HG02678 (cell line): ENCODE data around the gene OR2S2.

Source experiments
- ATAC-seq: cut with Tn5 transposase; IDR thresholded peaks from one replicate; pipeline ENCODE4 v1.9.1; 2021; ENCODE audit warnings: mild to moderate bottlenecking, moderate library complexity; ENCODE audit not compliant: unreplicated experiment

The OR2S2 gene

GRCh38 chr9:35965011-35965410 is 7.1 kb upstream of the OR2S2 start:
- no peak for ATAC-seq

GRCh38 chr9:35962126-35962906 is 4.4 kb upstream of the OR2S2 start:
- ATAC-seq, result no peak

- no peak for ATAC-seq
Measured at GRCh38 chr9:35960039-35960655, 2.2 kb upstream of the OR2S2 start.

- ATAC-seq, result no peak
Measured at GRCh38 chr9:35956651-35957050, 1.3 kb downstream of the OR2S2 start.

- peak; percentile 51 for ATAC-seq
Measured at GRCh38 chr9:35954942-35955546, 2.9 kb downstream of the OR2S2 start.

- no peak for ATAC-seq
Measured at GRCh38 chr9:35952526-35953191, 5.3 kb downstream of the OR2S2 start.

- ATAC-seq, result no peak
Measured at GRCh38 chr9:35951736-35952135, 6.2 kb downstream of the OR2S2 start.

GRCh38 chr9:35948901-35949318 is 9.0 kb downstream of the OR2S2 start:
- ATAC-seq, result no peak

- ATAC-seq, result no peak
Measured at GRCh38 chr9:35948451-35948850, 9.5 kb downstream of the OR2S2 start.

- ATAC-seq, result no peak
Measured at GRCh38 chr9:35945341-35946018, 12.5 kb downstream of the OR2S2 start.

GRCh38 chr9:35944841-35945240 is 13.1 kb downstream of the OR2S2 start:
- ATAC-seq, result no peak

- no peak for ATAC-seq
Measured at GRCh38 chr9:35944173-35944572, 13.8 kb downstream of the OR2S2 start.

GRCh38 chr9:35942286-35942685 is 15.7 kb downstream of the OR2S2 start:
- no peak for ATAC-seq

- no peak for ATAC-seq
Measured at GRCh38 chr9:35940458-35941407, 17.2 kb downstream of the OR2S2 start.

- no peak for ATAC-seq
Measured at GRCh38 chr9:35939679-35940250, 18.2 kb downstream of the OR2S2 start.

GRCh38 chr9:35938474-35939356 is 19.2 kb downstream of the OR2S2 start:
- ATAC-seq, result no peak

GRCh38 chr9:35937227-35937626 is 20.7 kb downstream of the OR2S2 start:
- ATAC-seq, result no peak

- no peak for ATAC-seq
Measured at GRCh38 chr9:35935755-35936509, 22.0 kb downstream of the OR2S2 start.
